ENCODE measurements around the gene SUCLA2. TPM values are rescaled to one million over a fixed set of nuclear protein-coding genes. Genes with fewer than 3 reads are reported as not detected.
A peak's percentile ranks its signal among the peaks of the same experiment; 100 is the strongest.
"Not testable (repeated sequence)": the region's sequence is repeated elsewhere in the genome, so short reads cannot be mapped to it uniquely, and the experiment has no call there.

The SUCLA2 gene
- total RNA-seq, 1 experiment from 2014 or later: 39.1 TPM

DNA sequence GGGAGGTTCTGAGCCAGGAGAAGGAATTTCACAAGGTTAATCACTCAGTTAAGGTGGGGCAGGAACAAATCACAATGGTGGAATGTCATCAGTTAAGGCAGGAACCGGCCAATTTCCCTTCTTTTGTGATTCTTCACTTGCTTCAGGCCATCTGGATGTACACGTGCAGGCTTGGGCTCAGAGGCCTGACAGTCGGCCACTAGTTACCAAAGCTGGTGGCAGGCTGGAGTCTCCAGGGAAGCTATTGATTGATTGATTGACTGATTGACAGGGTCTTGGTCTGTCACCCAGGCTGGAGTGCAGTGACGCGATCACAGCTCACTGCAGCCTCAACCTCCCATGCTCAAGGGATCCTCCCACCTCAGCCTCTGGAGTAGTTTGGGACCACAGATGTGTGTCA lies 926 bp upstream of the SUCLA2 start:
- H4K20me1 ChIP-seq (ENCODE audit: insufficient read depth); H3K36me3 ChIP-seq (ENCODE audit: control insufficient read depth in 1 of 2, insufficient read depth in 2 of 2, low read length in 2 of 2); intact Hi-C loops (cut with micrococcal nuclease); ATAC-seq; H3K9me3 ChIP-seq (ENCODE audit: control insufficient read depth in 1 of 2, insufficient read depth in 1 of 2, low read depth in 1 of 2, low read length in 2 of 2); H3K9ac ChIP-seq (ENCODE audit: low read length); BruUV-seq (replicated peaks); RAD21 ChIA-PET (ENCODE audit: low non-redundant PET in 1 of 2, low total read pairs in 2 of 2, uncharacterized antibody in 2 of 2, unreplicated experiment in 2 of 2); POLR2A ChIA-PET; H2AFZ ChIP-seq (ENCODE audit: low read depth, low read length, poor library complexity, severe bottlenecking); H3K27me3 ChIP-seq (ENCODE audit: insufficient read depth, low read length); H3K4me3 ChIP-seq (replicated peaks in 1 of 2; ENCODE audit: low read depth in 1 of 2, low read length in 2 of 2); DNase-seq (ENCODE audit: low read depth, low spot score); CTCF ChIA-PET; H3K9me2 ChIP-seq (ENCODE audit: insufficient read depth); H3K27ac ChIP-seq (ENCODE audit: low read depth, low read length): not testable (repeated sequence)
- Histone ChIP-seq H3K4me1 (ENCODE audit: control insufficient read depth in 1 of 2, insufficient read depth in 2 of 2, low read length in 2 of 2) (peaks cover 10 to 17% of the 10 kb centered on the region in 2 experiments), H3K79me2 (ENCODE audit: insufficient read depth, low read length) (peaks cover 39% of the 10 kb centered on the region), H3K4me2 (ENCODE audit: low read length) (peak overlapping the region; percentile 83; the same call in 1 of the 2 replicates)

DNA sequence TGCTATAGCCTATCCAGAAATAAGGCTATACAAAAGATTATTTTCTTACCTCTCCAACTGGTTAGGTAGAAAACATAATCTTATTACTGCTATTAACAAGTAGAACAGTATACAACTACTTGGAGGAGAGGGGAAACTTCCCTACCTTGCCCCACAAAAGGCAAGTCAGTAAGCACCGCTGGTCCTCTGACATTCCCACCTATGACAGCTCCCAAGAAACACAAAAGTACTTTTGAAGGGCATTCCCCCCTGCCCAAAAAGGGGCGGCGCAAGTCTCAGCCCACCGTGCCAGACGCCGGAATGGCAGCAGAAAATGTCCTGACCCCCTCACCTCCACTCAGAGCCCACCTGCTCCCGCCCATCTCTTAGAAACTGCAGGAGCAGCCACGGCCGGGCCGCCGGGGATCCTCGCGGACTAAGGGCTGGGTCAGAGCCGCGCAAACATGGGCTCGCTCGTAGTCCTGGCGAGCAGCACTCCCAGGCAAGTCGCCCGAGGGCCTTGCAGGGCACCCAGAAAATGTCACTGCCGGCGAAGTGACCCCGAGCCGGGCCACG lies 437 bp downstream of the SUCLA2 start:
- H3K9me3 ChIP-seq (ENCODE audit: control insufficient read depth in 1 of 2, insufficient read depth in 1 of 2, low read depth in 1 of 2, low read length in 2 of 2): no peaks in the 10 kb centered on the region
- peaks cover 48% of the 10 kb centered on the region for H3K79me2 ChIP-seq (ENCODE audit: insufficient read depth, low read length)
- H3K4me1 ChIP-seq (ENCODE audit: control insufficient read depth in 1 of 2, insufficient read depth in 2 of 2, low read length in 2 of 2): peaks cover 10 to 17% of the 10 kb centered on the region in 2 experiments
- H3K4me3 ChIP-seq (replicated peaks in 1 of 2; ENCODE audit: low read depth in 1 of 2, low read length in 2 of 2): peak overlapping the region; percentile 88 to 97
- H2AFZ ChIP-seq (ENCODE audit: low read depth, low read length, poor library complexity, severe bottlenecking): no peak overlapping the region
- H3K9ac ChIP-seq (ENCODE audit: low read length): peak overlapping the region; percentile 84
- no peak for DNase-seq (ENCODE audit: low read depth, low spot score)
- CTCF ChIA-PET: interaction anchor here (1.0 kb wide), 1 partner anchor 37 kb away, joined by 3 read pairs; no protein-coding TSS in a partner anchor
- no peaks in the 10 kb centered on the region for H4K20me1 ChIP-seq (ENCODE audit: insufficient read depth)
- no peaks in the 10 kb centered on the region for H3K27me3 ChIP-seq (ENCODE audit: insufficient read depth, low read length)
- BruUV-seq (replicated peaks): no TSS peak
- no peaks in the 10 kb centered on the region for H3K9me2 ChIP-seq (ENCODE audit: insufficient read depth)
- RAD21 ChIA-PET (ENCODE audit: low non-redundant PET in 1 of 2, low total read pairs in 2 of 2, uncharacterized antibody in 2 of 2, unreplicated experiment in 2 of 2): no interaction called here
- TF ChIP-seq ZNF274 (IDR thresholded peaks at IDR 0.05; ENCODE audit: low read depth, low read length) (no peak), CEBPB (IDR thresholded peaks at IDR 0.05; ENCODE audit: low read depth) (no peak), ZFX (IDR thresholded peaks at IDR 0.05) (peak; percentile 50; the same call in 1 of the 2 replicates)
- peak; percentile 35 for ATAC-seq
- peak overlapping the region; percentile 83 for H3K4me2 ChIP-seq (ENCODE audit: low read length)
- intact Hi-C loops (cut with micrococcal nuclease): no loop called here
- no peaks in the 10 kb centered on the region for H3K36me3 ChIP-seq (ENCODE audit: control insufficient read depth in 1 of 2, insufficient read depth in 2 of 2, low read length in 2 of 2)
- H3K27ac ChIP-seq (ENCODE audit: low read depth, low read length): peak overlapping the region; percentile 54
- POLR2A ChIA-PET: no interaction called here
